Colonic mucosa (tissue), 4 donors: ENCODE measurements around the gene KCNA10. TPM values are rescaled to one million over a fixed set of nuclear protein-coding genes. Genes with fewer than 3 reads are reported as not detected.
"Not testable (repeated sequence)": the region's sequence is repeated elsewhere in the genome, so short reads cannot be mapped to it uniquely, and the experiment has no call there.

Experiments used
- DNase-seq: peaks from one replicate; pipeline ENCODE4 v3.0.0-alpha.2; 2020
- H3K27ac ChIP-seq: fragments of 200-600 bp; one replicate; pipeline ENCODE4 v1.8.0; 2021
- H3K27me3 ChIP-seq: fragments of 200-600 bp; one replicate; pipeline ENCODE4 v1.8.0; 2021
- H3K36me3 ChIP-seq: fragments of 200-600 bp; one replicate; pipeline ENCODE4 v1.8.0; 2021
- H3K4me1 ChIP-seq: fragments of 200-600 bp; one replicate; pipeline ENCODE4 v1.8.0; 2021; ENCODE audit warnings: mild to moderate bottlenecking
- H3K4me3 ChIP-seq: fragments of 200-600 bp; one replicate; pipeline ENCODE4 v1.8.0; 2021
- H3K9ac ChIP-seq, 2 donors: one replicate each; pipeline ENCODE4 v1.7.0; 2013; ENCODE audit warnings: control low read depth in 2 of 2, low read depth in 2 of 2, low read length in 2 of 2
- H3K9me3 ChIP-seq: fragments of 200-600 bp; one replicate; pipeline ENCODE4 v1.8.0; 2021
- CTCF ChIP-seq: fragments of 200-600 bp; IDR thresholded peaks from one replicate; pipeline ENCODE4 v1.8.0; 2022; ENCODE audit warnings: antibody characterized with exemption, mild to moderate bottlenecking
- intact Hi-C: fragments of 100-400 bp; cut with DNase I; formaldehyde crosslinking; loops from one replicate; pipeline ENCODE4 v1.14.1; 2022
- total RNA-seq, 2 donors: library from RNA; stranded (reverse); fragmentation: NEBNext Ultra II Directional in 1 of 2; extraction: Animal tissue kit (Norgen Biotek cat#: 25700) in 1 of 2; gene quantifications; one replicate each; pipeline ENCODE4 v1.2.1, GENCODE V29; 2021
- donor health status: healthy.
- donor health status: DM: no; HTN: no; CAD: no.
- donor health status: DM: no; HTN: no; CAD: no.

Gene KCNA10
- total RNA-seq, 2 donors from 2014 or later: not detected

DNA sequence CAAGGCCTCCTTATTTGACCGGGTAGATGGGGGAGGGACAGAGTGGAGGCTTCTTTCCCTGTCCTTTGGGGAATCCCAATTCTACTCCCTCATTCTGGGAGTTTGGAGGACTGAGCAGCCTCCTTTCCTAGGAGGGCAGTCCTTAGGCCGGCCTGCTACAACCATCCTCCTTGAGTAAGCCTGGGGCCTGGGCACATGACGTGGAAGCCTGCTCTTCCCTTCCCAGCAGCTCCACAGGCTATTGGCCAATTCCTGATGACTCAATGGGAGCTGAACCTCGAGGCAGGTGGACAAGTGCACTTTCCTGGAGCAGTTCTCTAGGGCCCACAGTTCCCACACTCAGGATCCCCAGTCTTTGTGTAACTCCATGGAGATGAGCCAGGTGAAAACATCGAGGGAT is 3.1 kb downstream of the KCNA10 start:
- Histone ChIP-seq H3K9ac (no peak overlapping the region), H3K4me1 (no peaks in the 10 kb centered on the region), H3K36me3 (no peaks in the 10 kb centered on the region), H3K27ac (no peak overlapping the region), H3K4me3 (no peak overlapping the region), H3K27me3 (no peaks in the 10 kb centered on the region), H3K9me3 (no peaks in the 10 kb centered on the region)
- intact Hi-C loops: no loop called here
- no peak for DNase-seq
- TF ChIP-seq CTCF: no peak

- Histone ChIP-seq H3K4me1 (no peaks in the 10 kb centered on the region), H3K36me3 (no peaks in the 10 kb centered on the region), H3K27me3 (no peaks in the 10 kb centered on the region), H3K9ac (no peak overlapping the region), H3K27ac (no peak overlapping the region), H3K9me3 (no peaks in the 10 kb centered on the region), H3K4me3 (no peak overlapping the region)
- no peak for TF ChIP-seq CTCF
- intact Hi-C loops: no loop called here
- DNase-seq: no peak
Observed at GRCh38 chr1:110515041-110515440, 3.9 kb downstream of the KCNA10 start.

DNA sequence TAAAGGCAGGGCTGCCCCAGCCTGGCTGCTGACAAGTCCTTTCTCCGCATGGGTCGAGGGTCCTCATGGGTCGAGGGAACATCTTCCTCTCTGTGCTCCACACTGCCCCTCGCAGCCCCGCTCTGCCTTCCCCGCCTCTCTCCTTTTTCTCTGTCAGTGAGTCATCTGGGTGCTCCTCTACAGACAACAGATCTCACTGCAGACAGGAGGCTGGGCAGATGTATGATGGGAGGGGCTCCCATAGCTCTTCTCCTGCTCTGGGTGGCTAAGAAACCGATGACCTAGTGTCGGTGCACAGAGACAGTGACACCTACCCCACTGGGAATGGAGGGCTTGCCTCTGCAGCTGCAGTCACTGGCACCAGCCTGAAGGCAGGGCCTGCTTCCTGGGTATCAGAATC is 5.5 kb downstream of the KCNA10 start:
- H3K27me3 ChIP-seq: no peaks in the 10 kb centered on the region
- H3K27ac ChIP-seq: no peak overlapping the region
- H3K4me1 ChIP-seq: no peaks in the 10 kb centered on the region
- H3K9me3 ChIP-seq: no peaks in the 10 kb centered on the region
- H3K36me3 ChIP-seq: no peaks in the 10 kb centered on the region
- intact Hi-C loops: no loop called here
- no peak overlapping the region for H3K9ac ChIP-seq
- H3K4me3 ChIP-seq: no peak overlapping the region
- no peak for DNase-seq
- TF ChIP-seq CTCF: no peak

- Histone ChIP-seq H3K4me1 (no peaks in the 10 kb centered on the region), H3K36me3 (no peaks in the 10 kb centered on the region), H3K9ac (no peak overlapping the region), H3K27ac (no peak overlapping the region), H3K4me3 (no peak overlapping the region), H3K9me3 (no peaks in the 10 kb centered on the region), H3K27me3 (no peaks in the 10 kb centered on the region)
- no peak for TF ChIP-seq CTCF
- intact Hi-C loops: no loop called here
- DNase-seq: no peak
Observed at GRCh38 chr1:110511436-110511835, 7.5 kb downstream of the KCNA10 start.

- DNase-seq, H3K9me3 ChIP-seq, intact Hi-C loops, H3K4me3 ChIP-seq, H3K4me1 ChIP-seq, H3K36me3 ChIP-seq, H3K9ac ChIP-seq, H3K27ac ChIP-seq, H3K27me3 ChIP-seq: not testable (repeated sequence)
Observed at GRCh38 chr1:110510921-110511320, 8.1 kb downstream of the KCNA10 start.

GRCh38 chr1:110509655-110510054 is 9.3 kb downstream of the KCNA10 start:
- DNase-seq: no peak
- H3K4me3 ChIP-seq: no peak overlapping the region

More at GRCh38 chr1:110509655-110510054, 9.3 kb downstream of the KCNA10 start:
- H3K27me3 ChIP-seq: no peaks in the 10 kb centered on the region
- TF ChIP-seq CTCF: no peak
- H3K36me3 ChIP-seq: no peaks in the 10 kb centered on the region
- H3K9ac ChIP-seq: no peak overlapping the region
- intact Hi-C loops: no loop called here
- no peak overlapping the region for H3K27ac ChIP-seq
- no peaks in the 10 kb centered on the region for H3K9me3 ChIP-seq
- no peaks in the 10 kb centered on the region for H3K4me1 ChIP-seq
